Epidermal melanocyte (primary cell): ENCODE measurements around the gene CALR.
"Not testable (repeated sequence)": the region's sequence is repeated elsewhere in the genome, so short reads cannot be mapped to it uniquely, and the experiment has no call there.

Source experiments
- DNase-seq: peaks from one replicate; pipeline ENCODE4 v3.0.0; 2011; ENCODE audit warnings: low spot score; ENCODE audit not compliant: insufficient read length

Gene CALR

DNA sequence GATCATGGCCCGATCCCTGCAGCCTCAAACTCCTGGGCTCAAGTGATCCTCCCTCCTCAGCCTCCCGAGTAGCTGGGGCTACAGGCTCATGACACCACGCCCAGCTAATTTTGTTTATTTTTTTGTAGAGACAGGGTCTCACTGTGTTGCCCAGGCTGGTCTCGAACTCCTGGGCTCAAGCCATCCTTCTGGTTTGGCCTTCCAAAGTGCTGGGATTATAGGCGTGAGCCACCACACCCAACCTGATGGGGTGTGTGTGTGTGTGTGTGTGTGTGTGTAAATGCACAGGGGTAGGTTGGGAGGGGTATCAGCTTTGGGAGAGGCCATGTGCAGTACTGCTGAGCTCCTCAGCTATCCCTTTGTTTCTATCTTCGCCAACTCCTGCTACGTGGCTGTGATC is 37.7 kb downstream of the CALR start:
- not testable (repeated sequence) for DNase-seq

DNA sequence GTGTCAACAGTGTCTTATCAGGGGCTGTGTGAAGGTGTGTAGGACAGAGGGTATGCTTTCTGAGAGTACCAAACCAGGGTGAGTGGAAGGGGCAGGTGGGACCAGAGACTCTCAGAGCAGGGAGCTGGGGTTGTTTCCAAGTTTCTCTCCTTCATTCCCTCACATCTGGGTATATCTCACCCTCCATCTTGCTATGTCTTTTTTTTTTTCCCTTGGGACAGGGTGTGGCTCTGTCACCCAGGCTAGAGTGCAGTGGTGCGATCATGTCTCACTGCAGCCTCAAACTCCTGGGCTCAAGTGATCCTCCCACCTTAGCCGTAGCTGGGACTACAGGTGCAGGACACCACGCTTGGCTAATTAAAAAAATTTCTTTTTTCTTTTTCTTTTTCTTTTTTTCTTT is 41.6 kb downstream of the CALR start:
- DNase-seq, result no peak

DNA sequence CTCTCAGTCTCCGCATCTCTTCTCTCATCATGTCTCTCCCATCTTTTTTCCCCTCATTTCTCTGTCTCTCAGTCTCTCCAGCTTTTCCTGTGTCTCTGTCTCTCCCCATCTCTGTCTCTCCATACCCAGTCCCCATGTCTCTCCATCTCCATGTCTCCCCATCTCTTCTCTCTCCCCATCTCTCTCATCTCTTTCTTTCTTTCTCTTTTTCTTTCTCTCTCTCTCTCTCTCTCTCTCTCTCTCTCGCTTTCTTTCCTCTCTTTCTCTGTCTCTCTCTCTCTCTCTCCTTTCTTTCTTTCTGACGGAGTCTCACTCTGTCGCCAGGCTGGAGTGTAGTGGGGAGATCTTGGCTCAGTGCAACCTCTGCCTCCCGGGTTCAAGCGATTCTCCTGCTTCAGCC is 44.2 kb downstream of the CALR start:
- no peak for DNase-seq

DNA sequence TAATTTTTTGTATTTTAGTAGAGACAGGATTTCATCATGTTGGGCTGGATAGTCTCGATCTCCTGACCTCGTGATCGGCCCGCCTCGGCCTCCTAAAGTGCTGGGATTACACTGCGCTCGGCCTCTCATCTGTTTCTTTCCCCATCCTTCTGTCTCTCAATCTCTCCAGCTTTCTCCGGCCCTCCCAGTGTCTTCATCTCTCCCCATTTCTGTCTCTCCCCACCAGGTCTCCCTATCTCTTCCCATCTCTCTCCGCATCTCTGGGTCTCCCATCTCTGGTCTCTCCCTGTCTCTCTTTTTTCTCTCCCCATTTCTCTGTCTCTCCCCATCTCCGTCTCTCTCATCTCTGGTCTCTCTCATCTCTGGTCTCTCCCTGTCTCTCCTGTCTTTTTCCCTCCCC is 44.7 kb downstream of the CALR start:
- no peak for DNase-seq

DNA sequence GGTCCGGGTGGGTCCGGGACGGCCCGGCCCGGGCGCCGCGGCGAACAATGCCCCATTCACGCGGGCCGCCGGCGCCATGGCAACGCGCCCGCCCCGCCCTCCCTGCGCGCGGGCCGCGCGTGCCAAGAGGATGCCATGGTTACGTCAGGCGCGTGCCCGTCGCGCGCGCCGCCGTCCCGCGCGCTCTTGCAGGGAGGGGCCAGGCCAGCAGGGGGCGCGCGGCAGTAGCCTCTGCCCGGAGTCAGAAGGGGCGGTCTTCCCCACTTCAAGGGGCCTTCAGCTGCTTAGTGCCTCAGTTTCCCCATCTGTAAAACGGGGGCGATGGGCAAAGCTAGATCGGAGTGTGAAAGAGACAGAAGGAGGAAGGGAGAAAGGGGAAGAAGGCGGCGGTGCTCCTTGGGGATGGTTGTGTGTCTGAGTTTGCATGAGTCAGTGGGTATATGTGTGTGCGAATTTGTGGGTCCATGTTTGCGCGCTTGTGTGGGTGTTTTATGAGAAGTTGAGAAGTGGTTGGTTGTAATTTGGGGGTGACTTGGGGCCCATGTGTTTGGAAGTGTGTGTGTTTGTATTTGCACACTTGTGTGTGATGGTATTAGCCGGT is 45.2 kb downstream of the CALR start:
- peak; percentile 83 for DNase-seq

DNA sequence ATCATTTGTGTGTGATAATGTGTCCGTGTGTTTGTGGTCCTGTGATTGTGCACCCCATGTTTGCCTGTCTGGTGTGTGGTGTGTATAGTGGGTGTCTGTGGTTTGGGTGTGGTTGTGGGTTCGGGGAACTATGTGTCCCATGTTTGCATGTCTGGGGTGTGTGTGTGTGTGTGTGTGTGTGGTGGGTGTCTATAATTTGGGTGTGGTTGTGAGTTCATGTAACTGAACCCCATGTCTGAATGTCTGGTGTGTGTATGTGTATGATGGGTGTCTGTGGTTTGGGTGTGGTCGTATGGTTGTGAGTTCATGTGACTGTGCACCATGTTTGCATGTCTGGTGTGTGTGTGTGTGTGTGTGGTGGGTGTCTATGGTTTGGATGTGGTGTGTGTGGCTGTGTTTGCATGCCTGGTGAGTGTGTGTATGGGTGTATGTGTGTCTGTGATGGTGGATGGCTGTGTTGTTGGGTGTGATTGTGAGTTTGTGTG is 45.8 kb downstream of the CALR start:
- no peak for DNase-seq

DNA sequence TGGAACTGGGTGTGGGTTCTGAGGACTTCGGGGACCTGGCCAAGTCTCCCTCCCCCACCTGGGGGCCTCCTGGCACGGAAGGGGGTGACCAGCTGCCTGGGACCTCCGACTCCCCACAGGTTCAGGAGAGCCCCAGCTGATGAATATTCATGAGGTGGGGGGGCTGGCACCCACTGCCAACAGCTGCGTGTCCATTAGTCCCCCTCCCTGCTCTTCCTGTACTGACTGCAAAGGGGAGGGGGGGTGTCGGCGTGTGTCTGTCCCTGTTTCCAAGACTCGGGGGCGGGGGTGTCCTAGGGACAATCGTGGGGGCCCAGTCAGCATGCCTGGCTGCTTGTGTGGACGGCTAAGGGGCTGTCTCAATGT is 46.3 kb downstream of the CALR start:
- no peak for DNase-seq

DNA sequence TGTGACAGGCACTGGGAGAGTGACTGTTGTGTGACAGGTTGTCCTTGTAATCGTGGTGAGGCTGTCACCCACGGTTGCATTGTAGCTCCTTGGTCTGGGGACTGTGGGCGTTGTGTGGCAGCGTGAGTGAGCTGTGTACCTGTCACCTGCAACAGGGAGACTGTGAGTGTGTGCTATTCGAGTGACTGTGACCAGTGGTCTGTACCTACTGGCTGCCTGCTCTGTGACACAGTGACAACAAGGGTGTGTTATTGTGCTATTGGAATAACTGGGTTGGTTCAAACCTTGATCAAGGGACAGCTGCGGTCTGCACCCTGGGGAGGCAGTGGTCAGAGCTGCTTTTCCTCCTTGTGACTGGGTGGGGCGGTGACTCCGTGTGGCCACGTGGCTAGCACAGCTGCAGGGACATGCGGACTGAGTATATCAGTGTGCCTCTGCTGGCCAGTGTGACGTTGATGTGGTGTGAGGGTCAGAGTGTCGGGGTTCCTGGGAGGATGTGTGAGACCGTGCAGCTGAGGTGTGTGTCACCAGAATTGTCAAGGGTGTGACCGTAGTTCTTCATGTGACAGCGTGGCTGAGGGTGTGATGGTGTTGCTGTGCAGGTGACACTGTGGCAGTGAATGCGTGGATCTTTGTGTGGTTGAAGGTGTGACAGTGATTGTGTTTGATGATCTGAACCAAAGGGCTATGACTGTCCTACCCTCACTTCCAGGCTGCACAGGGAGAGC is 46.8 kb downstream of the CALR start:
- no peak for DNase-seq

DNA sequence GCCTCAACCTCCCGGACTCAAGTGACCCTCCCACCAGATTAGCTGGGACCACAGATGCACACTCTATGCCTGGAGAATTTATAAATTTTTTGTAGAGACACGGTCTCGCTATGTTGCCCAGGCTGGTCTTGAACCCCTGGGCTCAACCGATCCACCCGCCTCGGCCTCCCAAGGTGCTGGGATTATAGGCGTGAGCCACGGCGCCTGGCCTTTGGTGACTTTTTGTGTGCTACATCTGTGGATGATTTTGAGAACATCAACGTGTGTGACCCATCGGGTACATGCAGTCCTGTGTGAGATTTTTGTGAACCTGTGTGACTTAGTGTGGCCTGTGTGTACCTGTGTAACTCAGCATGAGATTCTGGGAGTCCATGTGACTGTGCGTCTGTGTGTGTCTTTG is 48.3 kb downstream of the CALR start:
- no peak for DNase-seq

DNA sequence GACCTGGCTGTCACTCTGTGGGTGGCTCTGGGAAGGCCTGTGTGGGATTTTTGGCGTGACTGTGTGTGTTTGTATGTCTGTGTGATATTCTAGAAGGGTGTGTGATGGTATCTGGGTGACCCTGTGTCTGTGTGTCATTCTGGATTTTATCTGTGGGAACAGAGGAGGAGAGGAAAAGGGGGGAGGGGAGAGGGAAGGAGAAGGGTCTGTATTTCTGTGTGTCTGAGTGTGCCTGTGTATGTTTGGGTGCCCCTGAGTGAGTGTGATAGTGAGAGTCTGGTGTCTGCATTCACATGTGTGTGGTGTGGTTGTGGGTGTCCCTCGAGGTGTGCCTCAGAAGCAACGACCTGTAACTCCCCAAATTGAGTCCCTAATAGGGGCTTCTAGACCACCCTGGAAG is 48.8 kb downstream of the CALR start:
- DNase-seq, result no peak

DNA sequence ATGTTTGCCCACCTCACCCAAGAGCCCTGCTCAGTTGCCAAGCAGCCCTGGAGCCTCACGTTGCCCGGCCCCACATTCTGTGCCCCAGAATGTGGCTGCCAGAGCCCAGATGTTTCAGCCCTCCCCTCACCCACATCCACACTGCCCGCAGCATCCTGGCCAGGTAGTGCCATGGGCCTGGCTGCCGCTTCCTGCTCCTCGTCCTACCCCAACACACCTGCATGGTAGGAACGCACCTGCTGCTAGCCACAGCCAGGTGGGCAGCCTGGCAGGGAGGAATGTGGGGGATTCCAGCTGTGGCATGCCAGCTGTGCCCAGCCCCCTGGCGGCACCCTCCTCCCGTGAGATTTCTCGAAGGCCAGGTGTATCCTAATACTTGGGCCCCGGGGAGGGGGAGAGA is 49.4 kb downstream of the CALR start:
- no peak for DNase-seq

DNA sequence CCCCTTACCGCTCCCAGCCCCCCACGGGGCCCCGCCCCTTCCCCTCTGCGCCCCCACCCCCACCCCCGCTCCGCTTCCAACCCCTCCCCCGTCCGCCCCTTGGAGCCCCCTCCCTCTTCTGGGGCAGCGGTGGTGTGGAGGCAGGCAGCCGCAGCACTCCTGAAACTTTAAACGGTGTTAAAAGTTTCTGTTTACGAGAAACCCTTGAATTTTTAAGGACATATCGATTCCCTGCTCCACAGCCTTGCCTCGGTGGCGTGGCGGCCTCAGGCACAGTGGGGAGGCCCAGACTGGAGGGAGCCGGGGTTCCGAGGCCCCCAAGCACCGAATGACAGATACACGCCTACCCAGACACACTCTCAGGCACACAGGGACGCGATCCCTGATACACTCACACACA is 52.0 kb downstream of the CALR start:
- DNase-seq, result no peak

DNA sequence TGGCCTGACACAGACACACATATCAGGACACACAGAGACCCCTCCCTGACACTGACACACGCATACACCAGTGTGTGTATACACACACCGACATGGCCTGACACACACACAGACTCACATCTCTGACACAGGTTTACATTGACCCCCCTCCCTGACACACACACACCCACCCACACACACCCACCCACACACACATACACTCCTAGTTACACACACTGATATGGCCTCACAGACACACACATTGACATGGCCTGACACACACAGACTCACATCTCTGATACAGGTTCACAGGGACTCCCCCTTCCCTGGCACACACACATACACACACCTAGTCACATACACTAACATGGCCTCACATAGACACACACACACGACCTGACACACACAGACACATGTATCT is 52.4 kb downstream of the CALR start:
- DNase-seq, result no peak

DNA sequence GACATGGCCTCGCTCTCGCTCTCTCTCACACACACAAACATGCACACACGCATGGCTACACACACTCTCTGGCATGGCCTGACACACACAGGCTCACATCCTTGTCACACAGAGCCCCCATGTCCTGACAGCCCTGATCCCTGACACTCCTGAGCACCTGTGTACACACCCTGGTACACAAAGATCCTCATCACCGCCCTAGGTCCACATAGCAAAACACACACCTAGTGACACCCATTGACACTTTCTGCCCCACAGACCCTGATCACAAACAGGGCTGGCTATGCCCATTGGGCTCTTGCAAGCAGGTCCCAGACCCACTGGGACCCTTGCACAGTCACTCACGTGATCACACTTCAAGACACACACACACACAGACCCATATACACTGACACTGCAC is 52.9 kb downstream of the CALR start:
- DNase-seq, result no peak

DNA sequence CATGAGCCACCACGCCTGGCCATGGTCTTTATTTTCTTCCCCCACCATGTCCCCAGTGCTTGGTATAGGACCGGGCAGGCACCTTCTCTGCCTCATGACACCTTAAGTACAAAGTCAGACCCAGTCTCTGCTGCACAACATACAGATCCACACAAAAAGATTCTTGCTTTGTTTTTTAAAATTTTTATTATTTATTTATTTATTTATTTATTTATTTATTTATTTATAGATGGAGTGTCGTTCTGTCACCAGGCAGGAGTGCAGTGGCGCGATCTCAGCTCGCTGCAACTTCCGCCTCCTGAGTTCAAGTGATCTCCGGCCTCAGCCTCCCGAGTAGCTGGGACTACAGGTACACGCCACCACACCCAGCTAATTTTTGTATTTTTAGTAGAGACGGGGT is 54.3 kb downstream of the CALR start:
- no peak for DNase-seq

DNA sequence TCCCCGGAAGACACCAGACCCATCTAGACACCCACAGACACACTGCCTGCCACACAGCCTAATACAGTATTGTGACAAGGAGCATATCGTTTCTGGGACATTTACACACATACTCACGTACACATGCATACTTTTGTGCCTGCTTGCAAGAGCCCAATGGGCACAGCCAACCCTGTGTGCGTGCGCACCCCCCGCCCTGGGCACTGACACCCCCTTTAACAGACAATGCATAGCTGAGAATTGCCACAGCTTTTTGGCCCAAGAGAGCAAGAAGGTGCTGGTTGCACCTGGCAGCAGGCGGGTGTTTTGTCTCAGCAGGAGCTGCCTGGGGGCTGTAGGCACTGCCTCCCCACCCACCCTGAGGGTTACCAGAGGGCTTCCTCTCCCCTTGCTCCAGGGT is 55.2 kb downstream of the CALR start:
- no peak for DNase-seq
